ENCODE data around the gene SYT1.

The SYT1 gene

GRCh38 chr12:79351251-79351650, 486.7 kb downstream of the SYT1 start:
- no peaks in the 10 kb centered on the region for H3K36me3 ChIP-seq (ENCODE audit: control insufficient read depth in 2 of 2, insufficient read depth in 1 of 2, low read length in 2 of 2)
- no peaks in the 10 kb centered on the region for H3K4me1 ChIP-seq (ENCODE audit: control insufficient read depth, insufficient read depth, low read length)
- H3K9me3 ChIP-seq (ENCODE audit: control insufficient read depth, insufficient read depth, low read depth, low read length), result no peaks in the 10 kb centered on the region
- H3K27ac ChIP-seq (ENCODE audit: extremely low read depth, low read depth, low read length), result no peak overlapping the region
- POLR2A ChIA-PET, result no interaction called here
- TF ChIP-seq ZNF626 (tag by site-specific recombination; IDR thresholded peaks at IDR 0.05) (no peak), ZNF174 (tag by site-specific recombination; IDR thresholded peaks at IDR 0.05) (no peak), FEZF1 (tag by site-specific recombination; IDR thresholded peaks at IDR 0.05) (no peak), ZNF558 (tag by site-specific recombination; IDR thresholded peaks at IDR 0.05) (no peak), ZBTB44 (tag by site-specific recombination; IDR thresholded peaks at IDR 0.05) (no peak), ZSCAN16 (tag by site-specific recombination; IDR thresholded peaks at IDR 0.05) (no peak), ZNF202 (tag by site-specific recombination; IDR thresholded peaks at IDR 0.05; ENCODE audit: borderline replicate concordance) (no peak), ZNF341 (tag by site-specific recombination; IDR thresholded peaks at IDR 0.05; ENCODE audit: low read depth) (no peak), ZNF555 (tag by site-specific recombination; conservative IDR thresholded peaks at IDR 0.05) (no peak), ZNF274 (IDR thresholded peaks at IDR 0.05; ENCODE audit: low read length) (no peak), ZNF274 (tag by site-specific recombination; IDR thresholded peaks at IDR 0.05; ENCODE audit: borderline replicate concordance) (no peak)
- TF ChIP-seq, protein P1, sequence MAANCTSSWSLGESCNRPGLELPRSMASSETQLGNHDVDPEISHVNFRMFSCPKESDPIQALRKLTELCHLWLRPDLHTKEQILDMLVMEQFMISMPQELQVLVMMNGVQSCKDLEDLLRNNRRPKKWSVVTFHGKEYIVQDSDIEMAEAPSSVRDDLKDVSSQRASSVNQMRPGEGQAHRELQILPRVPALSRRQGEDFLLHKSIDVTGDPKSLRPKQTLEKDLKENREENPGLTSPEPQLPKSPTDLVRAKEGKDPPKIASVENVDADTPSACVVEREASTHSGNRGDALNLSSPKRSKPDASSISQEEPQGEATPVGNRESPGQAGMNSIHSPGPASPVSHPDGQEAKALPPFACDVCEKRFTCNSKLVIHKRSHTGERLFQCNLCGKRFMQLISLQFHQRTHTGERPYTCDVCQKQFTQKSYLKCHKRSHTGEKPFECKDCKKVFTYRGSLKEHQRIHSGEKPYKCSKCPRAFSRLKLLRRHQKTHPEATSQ (tag by site-specific recombination; IDR thresholded peaks at IDR 0.05), result no peak
- CTCF ChIA-PET, result no interaction called here
- no peak overlapping the region for H3K4me3 ChIP-seq (ENCODE audit: low read depth, low read length)

DNA sequence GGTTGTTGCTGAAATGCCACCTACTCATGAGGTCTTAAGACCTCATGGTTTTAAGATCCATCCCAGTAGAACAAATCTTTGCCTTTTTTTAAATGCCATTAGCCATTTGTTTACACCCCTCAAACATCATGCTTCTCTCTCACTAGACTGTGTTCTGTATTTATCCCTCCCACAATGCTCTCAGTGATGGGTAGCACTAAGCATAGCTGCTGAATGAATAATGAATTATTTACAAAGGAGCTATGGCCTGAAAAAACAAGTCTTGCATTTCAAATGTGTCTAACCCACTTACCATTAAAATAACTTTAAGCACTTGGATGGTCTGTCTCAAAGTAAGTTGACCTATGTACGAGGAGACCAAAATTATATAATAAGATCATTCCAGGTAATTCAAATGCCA, 491.6 kb downstream of the SYT1 start:
- Histone ChIP-seq H3K4me1 (ENCODE audit: control insufficient read depth, insufficient read depth, low read length) (no peaks in the 10 kb centered on the region), H3K27ac (ENCODE audit: extremely low read depth, low read depth, low read length) (no peak overlapping the region), H3K4me3 (ENCODE audit: low read depth, low read length) (no peak overlapping the region), H3K36me3 (ENCODE audit: control insufficient read depth in 2 of 2, insufficient read depth in 1 of 2, low read length in 2 of 2) (no peaks in the 10 kb centered on the region), H3K9me3 (ENCODE audit: control insufficient read depth, insufficient read depth, low read depth, low read length) (no peaks in the 10 kb centered on the region)
- TF ChIP-seq, protein P2, sequence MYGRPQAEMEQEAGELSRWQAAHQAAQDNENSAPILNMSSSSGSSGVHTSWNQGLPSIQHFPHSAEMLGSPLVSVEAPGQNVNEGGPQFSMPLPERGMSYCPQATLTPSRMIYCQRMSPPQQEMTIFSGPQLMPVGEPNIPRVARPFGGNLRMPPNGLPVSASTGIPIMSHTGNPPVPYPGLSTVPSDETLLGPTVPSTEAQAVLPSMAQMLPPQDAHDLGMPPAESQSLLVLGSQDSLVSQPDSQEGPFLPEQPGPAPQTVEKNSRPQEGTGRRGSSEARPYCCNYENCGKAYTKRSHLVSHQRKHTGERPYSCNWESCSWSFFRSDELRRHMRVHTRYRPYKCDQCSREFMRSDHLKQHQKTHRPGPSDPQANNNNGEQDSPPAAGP (tag by site-specific recombination; IDR thresholded peaks at IDR 0.05), result no peak
- TF ChIP-seq ZBTB11 (tag by site-specific recombination; conservative IDR thresholded peaks at IDR 0.05; ENCODE audit: low read depth) (no peak), ZNF404 (tag by site-specific recombination; IDR thresholded peaks at IDR 0.05) (no peak), KLF7 (tag by site-specific recombination; IDR thresholded peaks at IDR 0.05; ENCODE audit: borderline replicate concordance) (no peak)
- CTCF ChIA-PET, result interaction anchor here (0.9 to 1.2 kb wide), 2 partner anchors 9 to 11 kb away, joined by 3 to 4 read pairs; no protein-coding TSS in a partner anchor
- POLR2A ChIA-PET, result no interaction called here

Measured in HEK293 (cell line).